ENCODE results near the gene PDE8A.

- no peak for TF ChIP-seq CTCF (IDR thresholded peaks at IDR 0.05)
- TF ChIP-seq POLR2A (IDR thresholded peaks at IDR 0.05): no peak
Measured at GRCh38 chr15:85064710-85065109, 83.1 kb downstream of the PDE8A start.
